BLaER1 treated with 17β-estradiol and CSF1 and Interleukin-3, amounts not matched to agents 10 nM and 100 nM (cell line): ENCODE data around the gene OPHN1.

Experiments
- H3K27ac ChIP-seq, 11 experiments: shearing (Covaris generic); formaldehyde crosslinking; 2 replicates each; pipeline ENCODE4 v1.8.1; 2022
- H3K27me3 ChIP-seq, 11 experiments: shearing (Covaris generic); formaldehyde crosslinking; 2 replicates each; pipeline ENCODE4 v1.8.1; 2022
- H3K36me3 ChIP-seq, 11 experiments: shearing (Covaris generic); formaldehyde crosslinking; 2 replicates each; pipeline ENCODE4 v1.8.1; 2022
- H3K4me1 ChIP-seq, 10 experiments: shearing (Covaris generic); formaldehyde crosslinking; 2 replicates each; pipeline ENCODE4 v1.8.1; 2022
- H3K4me2 ChIP-seq, 11 experiments: shearing (Covaris generic); formaldehyde crosslinking; 2 replicates each; pipeline ENCODE4 v1.8.1; 2022
- H3K4me3 ChIP-seq, 10 experiments: shearing (Covaris generic); formaldehyde crosslinking; 2 replicates each; pipeline ENCODE4 v1.8.1; 2022
- H3K9ac ChIP-seq, 11 experiments: shearing (Covaris generic); formaldehyde crosslinking; 2 replicates each; pipeline ENCODE4 v1.8.1; 2022
- H3K9me3 ChIP-seq, 11 experiments: shearing (Covaris generic); formaldehyde crosslinking; replicated peaks in 1 of 11; 2 replicates each; pipeline ENCODE4 v1.8.1; 2022
- H4K20me1 ChIP-seq, 11 experiments: shearing (Covaris generic); formaldehyde crosslinking; 2 replicates each; pipeline ENCODE4 v1.8.1; 2022
- Cebpa-rat ChIP-seq, 11 experiments: shearing (Covaris generic); IDR thresholded peaks; 2 replicates each; pipeline ENCODE4 v1.8.1; 2022

The OPHN1 gene

GRCh38 chrX:68432648-68433047 is 647 bp downstream of the OPHN1 start:
- Histone ChIP-seq H3K4me2 (peak overlapping the region; percentile 63 to 89 (median 81)), H3K9me3 (no peaks in the 10 kb centered on the region), H4K20me1 (no peaks in the 10 kb centered on the region; a peak in 1 of 22 replicates), H3K36me3 (no peaks in the 10 kb centered on the region), H3K4me1 (peaks cover 0 to 7% (median 2%) of the 10 kb centered on the region in 10 experiments; a peak in 7 of 20 replicates), H3K27ac (peak overlapping the region in 3 of 11 experiments; percentile 26 to 36 (median 32); a peak in 2 of 22 replicates), H3K27me3 (peaks cover 50 to 92% (median 83%) of the 10 kb centered on the region in 11 experiments), H3K9ac (peak overlapping the region; percentile 39 to 73 (median 68); a peak in 17 of 22 replicates), H3K4me3 (peak overlapping the region; percentile 56 to 73 (median 68))
- TF ChIP-seq Cebpa-rat (IDR thresholded peaks at IDR 0.05) = no peak

DNA sequence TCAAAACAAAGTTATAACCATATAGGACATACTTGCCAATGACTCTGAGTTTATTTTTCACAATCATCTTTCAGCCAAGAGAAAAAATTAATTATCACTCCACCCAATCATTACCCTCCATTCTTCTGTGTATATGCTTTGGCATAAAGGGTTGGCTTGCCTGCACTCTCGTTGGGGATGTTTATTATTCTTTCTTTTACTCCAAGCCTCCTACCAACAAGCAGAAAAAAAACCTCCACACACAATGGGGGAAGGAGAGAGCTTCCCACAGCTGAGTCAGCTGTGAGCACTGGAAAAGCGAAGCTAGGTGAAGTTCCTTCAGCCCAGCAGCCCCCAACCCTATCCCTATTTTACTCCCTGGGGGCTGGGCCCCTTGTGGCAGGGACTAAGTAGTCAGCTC is 1.5 kb downstream of the OPHN1 start:
- Histone ChIP-seq H3K27ac (no peak overlapping the region), H4K20me1 (no peaks in the 10 kb centered on the region), H3K4me3 (no peak overlapping the region), H3K36me3 (no peaks in the 10 kb centered on the region), H3K4me1 (peaks cover 0 to 7% (median 2%) of the 10 kb centered on the region in 10 experiments; a peak in 7 of 20 replicates), H3K4me2 (peak overlapping the region in 7 of 11 experiments; percentile 63 to 89 (median 78); a peak in 6 of 22 replicates), H3K27me3 (peaks cover 52 to 91% (median 85%) of the 10 kb centered on the region in 11 experiments), H3K9me3 (no peaks in the 10 kb centered on the region), H3K9ac (no peak overlapping the region)
- no peak for TF ChIP-seq Cebpa-rat (IDR thresholded peaks at IDR 0.05)

DNA sequence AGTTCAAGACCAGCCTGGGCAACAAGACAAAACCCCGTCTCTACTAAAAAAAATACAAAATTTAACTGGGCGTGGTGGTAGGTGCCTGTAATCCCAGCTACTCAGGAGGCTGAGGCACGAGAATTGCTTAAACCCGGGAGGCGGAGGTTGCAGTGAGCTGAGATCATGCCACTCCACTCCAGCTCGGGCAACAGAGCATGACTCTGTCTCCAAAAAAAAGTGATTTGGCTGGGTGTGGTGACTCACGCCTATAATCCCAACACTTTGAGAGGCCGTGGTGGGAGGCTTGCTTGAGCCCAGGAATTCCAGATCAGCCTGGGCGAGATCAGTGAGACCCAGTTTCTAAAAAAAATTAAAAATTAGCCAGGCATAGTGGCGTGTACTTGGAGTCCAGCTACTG is 4.1 kb downstream of the OPHN1 start:
- H3K4me1 ChIP-seq = peaks cover 0 to 7% (median 2%) of the 10 kb centered on the region in 10 experiments; a peak in 7 of 20 replicates
- H3K9me3 ChIP-seq = no peaks in the 10 kb centered on the region
- no peaks in the 10 kb centered on the region for H4K20me1 ChIP-seq
- H3K9ac ChIP-seq = no peak overlapping the region
- H3K27me3 ChIP-seq = peaks cover 48 to 99% (median 93%) of the 10 kb centered on the region in 11 experiments
- H3K4me3 ChIP-seq = no peak overlapping the region
- H3K4me2 ChIP-seq = no peak overlapping the region
- H3K36me3 ChIP-seq = no peaks in the 10 kb centered on the region
- no peak for TF ChIP-seq Cebpa-rat (IDR thresholded peaks at IDR 0.05)
- H3K27ac ChIP-seq = no peak overlapping the region

DNA sequence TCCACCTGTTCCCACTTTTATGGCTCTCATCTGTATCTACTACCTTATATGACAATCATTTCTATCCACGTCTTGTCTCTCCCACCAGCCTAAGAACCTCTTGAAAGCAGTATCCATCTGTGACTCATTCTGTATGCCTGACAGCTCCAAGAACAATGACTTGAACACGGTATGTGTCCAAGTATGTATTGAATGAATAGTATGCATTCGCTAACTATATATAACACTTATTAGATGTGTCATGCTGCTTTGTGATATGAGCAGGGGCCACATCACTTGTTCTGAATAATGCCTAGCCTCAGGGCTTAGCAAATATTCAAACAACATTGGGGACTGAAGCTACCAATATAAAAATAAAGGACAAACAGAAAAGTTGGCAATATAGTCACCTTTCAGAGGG is 4.9 kb downstream of the OPHN1 start:
- H3K9ac ChIP-seq = no peak overlapping the region
- H3K4me2 ChIP-seq = no peak overlapping the region
- H3K9me3 ChIP-seq = no peaks in the 10 kb centered on the region
- no peak overlapping the region for H3K4me3 ChIP-seq
- peaks cover 41 to 97% (median 93%) of the 10 kb centered on the region in 11 experiments for H3K27me3 ChIP-seq
- H3K4me1 ChIP-seq = peaks cover 0 to 7% (median 0%) of the 10 kb centered on the region in 10 experiments; a peak in 5 of 20 replicates
- no peak overlapping the region for H3K27ac ChIP-seq
- H3K36me3 ChIP-seq = no peaks in the 10 kb centered on the region
- TF ChIP-seq Cebpa-rat (IDR thresholded peaks at IDR 0.05) = no peak
- no peaks in the 10 kb centered on the region for H4K20me1 ChIP-seq

DNA sequence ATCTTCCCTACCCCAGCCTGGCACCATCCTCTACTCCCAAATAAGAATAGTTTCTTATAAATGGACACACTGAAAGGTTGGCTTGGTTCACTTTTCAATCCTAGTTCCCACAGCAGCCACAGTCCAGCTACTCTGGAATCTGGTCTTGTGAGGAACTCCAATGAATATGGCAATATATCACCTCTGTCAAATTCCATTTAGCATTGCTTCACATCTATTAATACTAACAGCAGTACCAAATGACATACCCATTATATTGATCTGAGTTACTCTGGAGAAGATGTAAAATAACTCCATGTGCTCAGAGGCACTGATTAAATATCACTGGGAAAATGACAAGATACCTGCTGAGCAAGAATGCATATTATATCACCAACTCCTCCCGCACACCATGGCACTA is 8.6 kb downstream of the OPHN1 start:
- peaks cover 33 to 88% (median 82%) of the 10 kb centered on the region in 11 experiments; a peak in 21 of 22 replicates for H3K27me3 ChIP-seq
- no peak overlapping the region for H3K27ac ChIP-seq
- no peak overlapping the region for H3K4me3 ChIP-seq
- no peaks in the 10 kb centered on the region for H3K36me3 ChIP-seq
- TF ChIP-seq Cebpa-rat (IDR thresholded peaks at IDR 0.05) = no peak
- no peak overlapping the region for H3K4me2 ChIP-seq
- no peaks in the 10 kb centered on the region for H4K20me1 ChIP-seq
- peaks cover 0 to 11% (median 0%) of the 10 kb centered on the region in 10 experiments; a peak in 5 of 20 replicates for H3K4me1 ChIP-seq
- H3K9ac ChIP-seq = no peak overlapping the region
- H3K9me3 ChIP-seq = no peaks in the 10 kb centered on the region

- H3K4me1 ChIP-seq = peaks cover 0 to 11% (median 0%) of the 10 kb centered on the region in 10 experiments; a peak in 5 of 20 replicates
- peaks cover 37 to 87% (median 82%) of the 10 kb centered on the region in 11 experiments for H3K27me3 ChIP-seq
- H3K4me3 ChIP-seq = no peak overlapping the region
- TF ChIP-seq Cebpa-rat (IDR thresholded peaks at IDR 0.05) = no peak
- H3K9ac ChIP-seq = no peak overlapping the region
- H3K27ac ChIP-seq = no peak overlapping the region
- H3K4me2 ChIP-seq = 0 out of 22 replicates have a peak overlapping the region, but pooled peaks of 1 of the 11 experiments have one; percentile 42
- H4K20me1 ChIP-seq = no peaks in the 10 kb centered on the region
- no peaks in the 10 kb centered on the region for H3K36me3 ChIP-seq
- H3K9me3 ChIP-seq = no peaks in the 10 kb centered on the region
These were observed 10.8 kb downstream of the OPHN1 start for GRCh38 chrX:68422478-68422877.

DNA sequence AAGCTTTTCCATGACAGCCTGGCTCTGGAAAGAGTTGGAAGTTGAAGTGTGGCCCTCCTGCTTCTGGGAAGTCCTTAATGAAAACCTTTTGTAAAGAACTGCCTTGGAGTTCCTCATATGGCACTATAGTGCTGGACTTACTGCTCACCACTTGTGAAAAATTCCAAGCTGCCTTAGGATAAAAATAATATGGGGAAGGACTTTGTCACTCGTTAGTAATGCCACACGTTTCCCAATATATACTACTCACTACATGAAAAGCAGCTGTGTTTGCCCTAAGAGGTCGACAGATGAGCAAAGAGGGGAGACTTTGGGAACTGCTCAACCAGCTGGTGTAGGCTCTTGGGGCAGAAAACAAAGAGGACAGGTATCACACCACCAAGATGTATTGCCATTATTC is 11.7 kb downstream of the OPHN1 start:
- Histone ChIP-seq H3K4me3 (no peak overlapping the region), H4K20me1 (no peaks in the 10 kb centered on the region), H3K4me1 (peaks cover 0 to 11% (median 0%) of the 10 kb centered on the region in 10 experiments; a peak in 5 of 20 replicates), H3K27me3 (peaks cover 37 to 88% (median 81%) of the 10 kb centered on the region in 11 experiments), H3K4me2 (peak overlapping the region in 3 of 11 experiments; percentile 5 to 54 (median 42); a peak in 2 of 22 replicates), H3K27ac (no peak overlapping the region), H3K36me3 (no peaks in the 10 kb centered on the region), H3K9me3 (no peaks in the 10 kb centered on the region), H3K9ac (no peak overlapping the region)
- no peak for TF ChIP-seq Cebpa-rat (IDR thresholded peaks at IDR 0.05)

DNA sequence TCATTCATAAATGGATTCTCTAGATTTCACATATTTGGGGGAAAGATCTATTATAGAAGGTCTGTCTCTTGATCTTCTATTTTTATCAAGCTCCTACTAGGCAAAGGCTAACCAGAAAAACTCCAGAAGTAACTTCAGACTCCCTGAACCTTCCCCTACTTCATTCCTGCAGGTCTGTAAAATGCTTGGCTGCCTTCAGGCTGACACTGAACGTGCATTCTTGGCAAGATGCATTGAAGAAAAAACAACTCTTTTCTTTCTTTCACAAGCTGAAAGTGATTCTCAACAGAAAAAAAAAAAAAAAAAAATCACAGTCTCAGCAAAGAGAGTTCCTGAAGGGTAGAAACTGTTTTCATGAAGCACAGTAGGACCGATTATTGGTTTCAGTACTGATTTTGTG is 12.7 kb downstream of the OPHN1 start:
- no peak for TF ChIP-seq Cebpa-rat (IDR thresholded peaks at IDR 0.05)
- H3K9me3 ChIP-seq = no peaks in the 10 kb centered on the region
- H3K9ac ChIP-seq = no peak overlapping the region
- peaks cover 0 to 13% (median 0%) of the 10 kb centered on the region in 10 experiments; a peak in 6 of 20 replicates for H3K4me1 ChIP-seq
- H3K4me3 ChIP-seq = no peak overlapping the region
- H3K4me2 ChIP-seq = no peak overlapping the region
- H3K27me3 ChIP-seq = peaks cover 37 to 85% (median 79%) of the 10 kb centered on the region in 11 experiments
- H3K36me3 ChIP-seq = no peaks in the 10 kb centered on the region
- no peaks in the 10 kb centered on the region for H4K20me1 ChIP-seq
- no peak overlapping the region for H3K27ac ChIP-seq

- Histone ChIP-seq H3K4me1 (peaks cover 0 to 19% (median 0%) of the 10 kb centered on the region in 10 experiments; a peak in 7 of 20 replicates), H3K36me3 (no peaks in the 10 kb centered on the region), H3K4me2 (no peak overlapping the region), H3K9ac (no peak overlapping the region), H3K9me3 (no peaks in the 10 kb centered on the region), H3K4me3 (no peak overlapping the region), H3K27ac (no peak overlapping the region), H4K20me1 (no peaks in the 10 kb centered on the region), H3K27me3 (peaks cover 39 to 84% (median 73%) of the 10 kb centered on the region in 11 experiments)
- no peak for TF ChIP-seq Cebpa-rat (IDR thresholded peaks at IDR 0.05)
These were observed 13.3 kb downstream of the OPHN1 start for GRCh38 chrX:68419975-68420374.

GRCh38 chrX:68417651-68418050 is 15.6 kb downstream of the OPHN1 start:
- Histone ChIP-seq H3K9ac (no peak overlapping the region), H4K20me1 (no peaks in the 10 kb centered on the region), H3K4me3 (no peak overlapping the region), H3K4me1 (peaks cover 0 to 39% (median 5%) of the 10 kb centered on the region in 10 experiments; a peak in 9 of 20 replicates), H3K9me3 (no peaks in the 10 kb centered on the region), H3K27ac (no peak overlapping the region), H3K27me3 (peaks cover 40 to 84% (median 73%) of the 10 kb centered on the region in 11 experiments), H3K4me2 (no peak overlapping the region), H3K36me3 (no peaks in the 10 kb centered on the region)
- no peak for TF ChIP-seq Cebpa-rat (IDR thresholded peaks at IDR 0.05)
